ENCODE measurements around the gene EHD1. TPM values are rescaled to one million over a fixed set of nuclear protein-coding genes. Genes with fewer than 3 reads are reported as not detected.

EHD1 gene
- total and polyA plus RNA-seq, 2 of the 8 experiments (the other 6 are each of a cell fraction or from before 2014, with no cell fraction given) = 31.5 to 42.9 TPM

DNA sequence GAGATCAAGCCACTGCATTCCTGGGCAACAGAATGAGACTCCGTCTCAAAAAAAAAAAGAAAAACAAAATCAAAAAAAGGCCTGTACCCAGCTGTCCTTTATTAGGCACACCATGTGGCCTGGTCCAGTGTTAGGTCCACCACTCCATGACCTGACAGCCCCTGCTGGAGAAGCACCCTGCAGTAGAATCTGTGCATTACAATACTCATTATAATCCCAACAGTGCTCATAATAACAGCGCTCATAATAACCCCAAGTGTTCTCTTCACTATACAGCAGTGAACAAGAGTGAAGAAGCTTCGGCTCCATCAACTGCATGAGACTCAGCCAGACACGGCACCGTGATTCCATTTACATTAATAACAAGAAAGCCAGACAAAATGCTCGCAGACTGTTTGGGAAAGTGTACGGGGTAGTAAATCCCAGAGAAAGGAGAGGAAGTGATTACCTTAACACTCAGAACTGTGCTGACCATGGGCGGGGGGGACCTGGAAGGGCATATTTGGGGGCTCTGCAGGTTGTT, 8.9 kb upstream of the EHD1 start:
- no peak overlapping the region for H2BK120ac ChIP-seq (replicated peaks; ENCODE audit: low read depth, low read length)
- H3K23me2 ChIP-seq (ENCODE audit: low read depth, low read length) = no peaks in the 10 kb centered on the region; the same call in 1 of the 2 replicates
- 0 out of 2 replicates have a peak overlapping the region, but pooled peaks have one; percentile 54 for H2AFZ ChIP-seq (ENCODE audit: low read length)
- no peak overlapping the region for H4K91ac ChIP-seq (replicated peaks; ENCODE audit: insufficient read length, low read length)
- WGBS, 2 experiments (ENCODE audit: extremely low coverage in 1 of 2, insufficient coverage in 1 of 2, insufficient read length in 1 of 2, insufficient replicate concordance in 2 of 2, low coverage in 1 of 2, low lambda C conversion rate in 2 of 2, missing lambda C conversion rate in 1 of 2) = 88% methylated on average over 8 of the region's 8 CpGs; no CpG with 5 or more reads in 1 of the 2 experiments
- no peak overlapping the region for H4K5ac ChIP-seq (ENCODE audit: insufficient read length, low read depth, low read length)
- ChIA-PET POLR2A (ENCODE audit: partially characterized antibody) (interaction anchor here (0.8 to 24.6 kb wide), 5 partner anchors 10 to 375 kb away, joined by 3 to 408 read pairs (median 3); partner anchors contain the start of genes EHD1, POLA2 and SAC3D1), CTCF (ENCODE audit: partially characterized antibody) (interaction anchor here (0.8 to 32.2 kb wide), 16 partner anchors 6 to 198 kb away, joined by 3 to 1058 read pairs (median 4); partner anchors contain the start of genes ARL2, BATF2, CDC42BPG and EHD1)
- H3K36me3 ChIP-seq (ENCODE audit: control insufficient read depth in 2 of 4, insufficient read depth in 4 of 4, low read length in 3 of 4) = no peaks in the 10 kb centered on the region
- peak overlapping the region; percentile 40 to 66; a peak in 3 of 4 replicates for H3K4me2 ChIP-seq (ENCODE audit: insufficient read depth in 1 of 2, low read depth in 2 of 2, low read length in 2 of 2)
- H3K27ac ChIP-seq (ENCODE audit: low read depth, low read length) = no peak overlapping the region
- no peak overlapping the region for H2BK20ac ChIP-seq (ENCODE audit: low read length)
- peak overlapping the region; percentile 60; the same call in 1 of the 2 replicates for H2BK5ac ChIP-seq (ENCODE audit: low read depth, low read length)
- no peak overlapping the region for H3K4ac ChIP-seq (replicated peaks; ENCODE audit: insufficient read length, low read depth, low read length)
- H3K56ac ChIP-seq (replicated peaks; ENCODE audit: insufficient read length, low read depth, low read length) = no peak overlapping the region
- no peak overlapping the region; a peak in 1 of 7 replicates for H3K9ac ChIP-seq (replicated peaks in 1 of 4; ENCODE audit: extremely low read depth in 1 of 4, low read depth in 3 of 4, low read length in 3 of 4)
- H3K79me2 ChIP-seq (ENCODE audit: control insufficient read depth in 1 of 2, insufficient read depth in 2 of 2, low read length in 2 of 2) = no peaks in the 10 kb centered on the region
- no peaks in the 10 kb centered on the region for H3K9me3 ChIP-seq (ENCODE audit: insufficient read depth in 2 of 2, low read depth in 1 of 2, low read length in 1 of 2)
- H3K23ac ChIP-seq (ENCODE audit: insufficient read length) = no peak overlapping the region
- H2BK12ac ChIP-seq (ENCODE audit: low read depth, low read length) = no peak overlapping the region
- no peaks in the 10 kb centered on the region for H4K20me1 ChIP-seq (replicated peaks in 1 of 2; ENCODE audit: control insufficient read depth in 1 of 2, insufficient read depth in 2 of 2, low read length in 2 of 2)
- no peaks in the 10 kb centered on the region; a peak in 1 of 7 replicates for H3K27me3 ChIP-seq (replicated peaks in 1 of 4; ENCODE audit: control insufficient read depth in 3 of 4, extremely low read depth in 1 of 4, insufficient read depth in 3 of 4, low read length in 3 of 4)
- H3K14ac ChIP-seq (ENCODE audit: insufficient read length) = no peak overlapping the region
- no peak overlapping the region for H4K8ac ChIP-seq (ENCODE audit: extremely low read depth, insufficient read depth, low read length)
- no peak overlapping the region for H2AK5ac ChIP-seq (ENCODE audit: low read depth, low read length)
- FAIRE-seq (no peak), DNase-seq (ENCODE audit: low read depth in 1 of 2, low spot score in 2 of 2) (no peak)
- no peak overlapping the region; the same call in 1 of the 2 replicates for H2BK15ac ChIP-seq (ENCODE audit: low read length)
- H3K4me1 ChIP-seq (replicated peaks in 1 of 4; ENCODE audit: control insufficient read depth in 3 of 4, insufficient read depth in 4 of 4, low read length in 3 of 4) = peaks cover 0 to 11% (median 8%) of the 10 kb centered on the region in 4 experiments; a peak in 6 of 7 replicates
- H3K18ac ChIP-seq (ENCODE audit: extremely low read depth, low read length) = no peak overlapping the region
- H3K4me3 ChIP-seq (ENCODE audit: extremely low read depth in 1 of 4, insufficient read depth in 2 of 4, low read depth in 3 of 4, low read length in 4 of 4) = peak overlapping the region in 1 of 4 experiments; percentile 10; a peak in 2 of 8 replicates
- H3K79me1 ChIP-seq (ENCODE audit: low read depth, low read length) = no peaks in the 10 kb centered on the region
- no peak for TF ChIP-seq BACH1 (IDR thresholded peaks at IDR 0.05; ENCODE audit: low read length)
